HepG2 (cell line): ENCODE data around the gene FBXO41. TPM values are rescaled to one million over a fixed set of nuclear protein-coding genes. Genes with fewer than 3 reads are reported as not detected.

Source experiments
- AKAP8 ChIP-seq: sonication (generic); formaldehyde crosslinking; IDR thresholded peaks from 2 replicates; pipeline ENCODE4 v1.5.1; 2020; ENCODE audit warnings: mild to moderate bottlenecking, missing genetic modification reagents
- CREB1 ChIP-seq, 2 experiments: fragments of 450-650 bp in 1 of 2; IDR thresholded peaks; 2 replicates each; pipeline ENCODE4 v1.6.1; 2016 to 2017; ENCODE audit warnings: control low read depth in 1 of 2, mild to moderate bottlenecking in 1 of 2, missing compliant biosample characterization in 1 of 2, missing genetic modification characterization in 1 of 2
- E2F5 ChIP-seq: sonication (generic); formaldehyde crosslinking; conservative IDR thresholded peaks from 2 replicates; pipeline ENCODE4 v1.4.0; 2020; ENCODE audit warnings: missing genetic modification reagents
- KAT7 ChIP-seq: IDR thresholded peaks from 2 replicates; pipeline ENCODE4 v1.6.1; 2018; ENCODE audit warnings: borderline replicate concordance, missing compliant biosample characterization
- KLF11 ChIP-seq: IDR thresholded peaks from 2 replicates; pipeline ENCODE4 v1.6.1; 2016; ENCODE audit warnings: missing compliant biosample characterization
- KLF16 ChIP-seq, 2 experiments: sonication (generic) in 1 of 2; formaldehyde crosslinking in 1 of 2; IDR thresholded peaks; 2 replicates each; pipeline versions ENCODE4 v1.6.1 to v1.8.0; 2016 to 2023; ENCODE audit warnings: missing genetic modification reagents in 2 of 2, missing compliant biosample characterization in 1 of 2
- LCORL ChIP-seq, 2 experiments: fragments of 450-650 bp in 1 of 2; sonication (generic) in 1 of 2; formaldehyde crosslinking in 1 of 2; IDR thresholded peaks; 2 replicates each; pipeline versions ENCODE4 v1.5.0 to v1.6.1; 2017 to 2020; ENCODE audit warnings: antibody characterized with exemption in 1 of 2, missing genetic modification reagents in 1 of 2
- MLX ChIP-seq: IDR thresholded peaks from 2 replicates; pipeline ENCODE4 v1.6.1; 2016
- NFIC ChIP-seq: IDR thresholded peaks from 2 replicates; pipeline ENCODE4 v1.6.1; 2012; ENCODE audit warnings: mild to moderate bottlenecking, low read length, inconsistent platforms
- TEAD3 ChIP-seq: optimal IDR thresholded peaks from 2 replicates; pipeline ENCODE3; 2016; ENCODE audit warnings: borderline replicate concordance
- ZNF33B ChIP-seq: sonication (generic); formaldehyde crosslinking; IDR thresholded peaks from 2 replicates; pipeline ENCODE4 v1.5.1; 2020; ENCODE audit warnings: mild to moderate bottlenecking, missing genetic modification reagents
- ZNF513 ChIP-seq: sonication (generic); formaldehyde crosslinking; conservative IDR thresholded peaks from 2 replicates; pipeline ENCODE4 v1.5.0; 2020; ENCODE audit warnings: missing genetic modification reagents
- ZNF605 ChIP-seq: sonication (generic); formaldehyde crosslinking; IDR thresholded peaks from 2 replicates; pipeline ENCODE4 v1.8.0; 2022; ENCODE audit warnings: mild to moderate bottlenecking, missing genetic modification reagents
- ZNF609 ChIP-seq: sonication (generic); formaldehyde crosslinking; IDR thresholded peaks from 2 replicates; pipeline ENCODE4 v1.4.0; 2020; ENCODE audit warnings: mild to moderate bottlenecking, missing genetic modification reagents, borderline replicate concordance
- polyA plus RNA-seq, 8 experiments: library from polyadenylated mRNA; depleted of rRNA in 3 of 8; stranded (reverse) in 7 of 8; unstranded in 1 of 8; fragments of >200 nt; fragmentation: Illumina TruSeq in 4 of 8; extraction: Trizol in 4 of 8; gene quantifications; 2 replicates each; pipeline versions ENCODE4 v1.2.1 to v1.2.3, GENCODE V29; 2011 to 2016; ENCODE audit warnings: low read depth in 4 of 8, missing spikeins in 1 of 8, mixed read lengths in 1 of 8; ENCODE audit not compliant: insufficient read depth in 1 of 8
- total RNA-seq, 5 experiments: library from RNA; depleted of rRNA; stranded (reverse); fragments of >200 nt; fragmentation: Illumina TruSeq; extraction: Trizol; gene quantifications; 2 replicates each; pipeline ENCODE4 v1.2.3, GENCODE V29; 2016; ENCODE audit warnings: low read depth in 1 of 5
- TF ChIP-seq, protein P1 (sequence below): sonication (generic); formaldehyde crosslinking; IDR thresholded peaks from 2 replicates; pipeline ENCODE4 v1.4.0; 2020; ENCODE audit warnings: mild to moderate bottlenecking, low read depth, missing genetic modification reagents
- TF ChIP-seq, protein P2 (sequence below): sonication (generic); formaldehyde crosslinking; conservative IDR thresholded peaks from 2 replicates; pipeline ENCODE4 v1.4.0; 2020; ENCODE audit warnings: mild to moderate bottlenecking, missing genetic modification reagents, moderate library complexity

The FBXO41 gene
- total and polyA plus RNA-seq, 2 of the 13 experiments (the other 11 are each of a cell fraction or from before 2014, with no cell fraction given): 4.2 to 10.3 TPM

DNA sequence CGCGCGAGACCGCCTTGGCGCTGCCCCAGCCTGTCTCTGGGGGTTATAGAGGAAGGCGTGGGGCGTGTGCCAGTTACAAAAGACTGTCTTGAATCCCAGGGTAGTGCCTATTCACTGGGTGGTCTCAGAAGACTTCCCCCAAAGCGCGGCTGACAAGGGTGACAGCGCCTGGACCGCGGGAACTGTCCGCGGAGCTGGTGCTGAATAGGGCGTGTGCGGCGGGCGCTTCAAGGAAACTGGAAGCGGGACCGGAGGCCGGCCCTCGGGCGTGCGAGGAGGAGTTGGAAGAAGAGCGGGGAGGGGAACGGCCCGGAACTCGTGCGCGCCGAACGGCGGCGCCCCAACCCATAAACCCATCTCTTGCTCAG lies 6.8 kb upstream of the FBXO41 start (continued):
- TF ChIP-seq NFIC (no peak), ZNF605 (peak; percentile 92), MLX (CRISPR knock-in tag) (peak; percentile 54; the same call in 1 of the 2 replicates), LCORL (IDR thresholded peaks at IDR 0.05) (no peak), LCORL (CRISPR knock-in tag; IDR thresholded peaks at IDR 0.05) (no peak), E2F5 (CRISPR knock-in tag) (peak; percentile 58; the same call in 1 of the 2 replicates), AKAP8 (CRISPR knock-in tag) (0 out of 2 replicates have a peak, but pooled peaks have one; percentile 29), KLF11 (peak; percentile 91; the same call in 1 of the 2 replicates), ZNF33B (CRISPR knock-in tag) (peak; percentile 85; the same call in 1 of the 2 replicates), ZNF513 (CRISPR knock-in tag) (no peak), ZNF609 (CRISPR knock-in tag) (0 out of 2 replicates have a peak, but pooled peaks have one; percentile 27), CREB1 (IDR thresholded peaks at IDR 0.05) (no peak), CREB1 (CRISPR knock-in tag; IDR thresholded peaks at IDR 0.05) (no peak), KAT7 (CRISPR knock-in tag) (no peak), TEAD3 (CRISPR knock-in tag) (no peak), KLF16 (CRISPR knock-in tag; IDR thresholded peaks at IDR 0.05) (peak in 1 of 2 experiments; percentile 92; a peak in 2 of 4 replicates)
- TF ChIP-seq, protein P1, sequence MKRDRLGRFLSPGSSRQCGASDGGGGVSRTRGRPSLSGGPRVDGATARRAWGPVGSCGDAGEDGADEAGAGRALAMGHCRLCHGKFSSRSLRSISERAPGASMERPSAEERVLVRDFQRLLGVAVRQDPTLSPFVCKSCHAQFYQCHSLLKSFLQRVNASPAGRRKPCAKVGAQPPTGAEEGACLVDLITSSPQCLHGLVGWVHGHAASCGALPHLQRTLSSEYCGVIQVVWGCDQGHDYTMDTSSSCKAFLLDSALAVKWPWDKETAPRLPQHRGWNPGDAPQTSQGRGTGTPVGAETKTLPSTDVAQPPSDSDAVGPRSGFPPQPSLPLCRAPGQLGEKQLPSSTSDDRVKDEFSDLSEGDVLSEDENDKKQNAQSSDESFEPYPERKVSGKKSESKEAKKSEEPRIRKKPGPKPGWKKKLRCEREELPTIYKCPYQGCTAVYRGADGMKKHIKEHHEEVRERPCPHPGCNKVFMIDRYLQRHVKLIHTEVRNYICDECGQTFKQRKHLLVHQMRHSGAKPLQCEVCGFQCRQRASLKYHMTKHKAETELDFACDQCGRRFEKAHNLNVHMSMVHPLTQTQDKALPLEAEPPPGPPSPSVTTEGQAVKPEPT (CRISPR knock-in tag): no peak
- TF ChIP-seq, protein P2, sequence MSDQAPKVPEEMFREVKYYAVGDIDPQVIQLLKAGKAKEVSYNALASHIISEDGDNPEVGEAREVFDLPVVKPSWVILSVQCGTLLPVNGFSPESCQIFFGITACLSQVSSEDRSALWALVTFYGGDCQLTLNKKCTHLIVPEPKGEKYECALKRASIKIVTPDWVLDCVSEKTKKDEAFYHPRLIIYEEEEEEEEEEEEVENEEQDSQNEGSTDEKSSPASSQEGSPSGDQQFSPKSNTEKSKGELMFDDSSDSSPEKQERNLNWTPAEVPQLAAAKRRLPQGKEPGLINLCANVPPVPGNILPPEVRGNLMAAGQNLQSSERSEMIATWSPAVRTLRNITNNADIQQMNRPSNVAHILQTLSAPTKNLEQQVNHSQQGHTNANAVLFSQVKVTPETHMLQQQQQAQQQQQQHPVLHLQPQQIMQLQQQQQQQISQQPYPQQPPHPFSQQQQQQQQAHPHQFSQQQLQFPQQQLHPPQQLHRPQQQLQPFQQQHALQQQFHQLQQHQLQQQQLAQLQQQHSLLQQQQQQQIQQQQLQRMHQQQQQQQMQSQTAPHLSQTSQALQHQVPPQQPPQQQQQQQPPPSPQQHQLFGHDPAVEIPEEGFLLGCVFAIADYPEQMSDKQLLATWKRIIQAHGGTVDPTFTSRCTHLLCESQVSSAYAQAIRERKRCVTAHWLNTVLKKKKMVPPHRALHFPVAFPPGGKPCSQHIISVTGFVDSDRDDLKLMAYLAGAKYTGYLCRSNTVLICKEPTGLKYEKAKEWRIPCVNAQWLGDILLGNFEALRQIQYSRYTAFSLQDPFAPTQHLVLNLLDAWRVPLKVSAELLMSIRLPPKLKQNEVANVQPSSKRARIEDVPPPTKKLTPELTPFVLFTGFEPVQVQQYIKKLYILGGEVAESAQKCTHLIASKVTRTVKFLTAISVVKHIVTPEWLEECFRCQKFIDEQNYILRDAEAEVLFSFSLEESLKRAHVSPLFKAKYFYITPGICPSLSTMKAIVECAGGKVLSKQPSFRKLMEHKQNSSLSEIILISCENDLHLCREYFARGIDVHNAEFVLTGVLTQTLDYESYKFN (CRISPR knock-in tag): no peak
